Neutrophil (primary cell): ENCODE results near the gene SCGN.

Source experiments
- H3K27ac ChIP-seq: fragments of 200-600 bp; sonication (generic); 2 replicates; pipeline ENCODE4 v1.5.1; 2016; ENCODE audit warnings: mild to moderate bottlenecking, moderate library complexity
- H3K27me3 ChIP-seq: fragments of 200-600 bp; sonication (generic); 2 replicates; pipeline ENCODE4 v1.6.0; 2016; ENCODE audit warnings: mild to moderate bottlenecking
- H3K36me3 ChIP-seq: fragments of 200-600 bp; sonication (generic); 2 replicates; pipeline ENCODE4 v1.5.1; 2017
- H3K4me1 ChIP-seq, 2 experiments: fragments of 200-600 bp in 1 of 2; sonication (generic) in 1 of 2; 1 replicate in 1 of 2; 2 replicates in 1 of 2; pipeline versions ENCODE4 v1.5.1 to v1.6.1; 2013 to 2016; ENCODE audit warnings: low read depth in 1 of 2, low read length in 1 of 2, mild to moderate bottlenecking in 1 of 2, moderate library complexity in 1 of 2; ENCODE audit not compliant: control insufficient read depth in 1 of 2, insufficient read depth in 1 of 2
- H3K4me3 ChIP-seq, 2 experiments: fragments of 200-600 bp in 1 of 2; sonication (generic) in 1 of 2; 1 replicate in 1 of 2; 2 replicates in 1 of 2; pipeline ENCODE4 v1.5.1; 2013 to 2016; ENCODE audit warnings: low read depth in 1 of 2, low read length in 1 of 2, mild to moderate bottlenecking in 1 of 2, moderate library complexity in 1 of 2
- H3K9me3 ChIP-seq: fragments of 200-600 bp; sonication (generic); 2 replicates; pipeline ENCODE4 v1.5.1; 2016
- TF ChIP-seq, protein P1 (sequence below): fragments of 200-600 bp; sonication (generic); IDR thresholded peaks from 2 replicates; pipeline ENCODE4 v1.5.1; 2016; ENCODE audit warnings: antibody characterized with exemption

SCGN gene

DNA sequence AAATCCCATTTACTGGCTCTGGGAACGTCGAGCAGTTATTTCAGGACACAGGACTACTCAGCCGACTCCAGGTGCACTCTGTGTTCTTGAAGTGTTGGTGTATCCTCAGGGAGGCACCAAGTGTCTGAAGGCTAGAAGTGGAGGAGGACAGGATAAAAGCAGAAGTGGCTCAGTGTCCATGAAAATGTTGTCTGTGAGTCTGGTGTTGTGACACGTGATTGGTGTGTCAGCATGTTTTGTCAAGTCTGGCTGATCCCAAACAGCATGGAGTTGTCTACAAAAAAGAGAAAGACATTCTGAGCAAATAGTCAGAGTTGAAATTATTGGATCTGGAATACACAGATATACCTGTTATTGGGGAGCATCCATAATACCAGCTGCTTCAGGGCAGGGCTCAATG, 30.3 kb downstream of the SCGN start:
- H3K36me3 ChIP-seq: no peaks in the 10 kb centered on the region
- no peak overlapping the region for H3K4me3 ChIP-seq
- H3K27me3 ChIP-seq: no peaks in the 10 kb centered on the region
- no peaks in the 10 kb centered on the region for H3K4me1 ChIP-seq
- TF ChIP-seq, protein P1, sequence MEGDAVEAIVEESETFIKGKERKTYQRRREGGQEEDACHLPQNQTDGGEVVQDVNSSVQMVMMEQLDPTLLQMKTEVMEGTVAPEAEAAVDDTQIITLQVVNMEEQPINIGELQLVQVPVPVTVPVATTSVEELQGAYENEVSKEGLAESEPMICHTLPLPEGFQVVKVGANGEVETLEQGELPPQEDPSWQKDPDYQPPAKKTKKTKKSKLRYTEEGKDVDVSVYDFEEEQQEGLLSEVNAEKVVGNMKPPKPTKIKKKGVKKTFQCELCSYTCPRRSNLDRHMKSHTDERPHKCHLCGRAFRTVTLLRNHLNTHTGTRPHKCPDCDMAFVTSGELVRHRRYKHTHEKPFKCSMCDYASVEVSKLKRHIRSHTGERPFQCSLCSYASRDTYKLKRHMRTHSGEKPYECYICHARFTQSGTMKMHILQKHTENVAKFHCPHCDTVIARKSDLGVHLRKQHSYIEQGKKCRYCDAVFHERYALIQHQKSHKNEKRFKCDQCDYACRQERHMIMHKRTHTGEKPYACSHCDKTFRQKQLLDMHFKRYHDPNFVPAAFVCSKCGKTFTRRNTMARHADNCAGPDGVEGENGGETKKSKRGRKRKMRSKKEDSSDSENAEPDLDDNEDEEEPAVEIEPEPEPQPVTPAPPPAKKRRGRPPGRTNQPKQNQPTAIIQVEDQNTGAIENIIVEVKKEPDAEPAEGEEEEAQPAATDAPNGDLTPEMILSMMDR: no peak
- no peak overlapping the region for H3K27ac ChIP-seq
- H3K9me3 ChIP-seq: no peaks in the 10 kb centered on the region

DNA sequence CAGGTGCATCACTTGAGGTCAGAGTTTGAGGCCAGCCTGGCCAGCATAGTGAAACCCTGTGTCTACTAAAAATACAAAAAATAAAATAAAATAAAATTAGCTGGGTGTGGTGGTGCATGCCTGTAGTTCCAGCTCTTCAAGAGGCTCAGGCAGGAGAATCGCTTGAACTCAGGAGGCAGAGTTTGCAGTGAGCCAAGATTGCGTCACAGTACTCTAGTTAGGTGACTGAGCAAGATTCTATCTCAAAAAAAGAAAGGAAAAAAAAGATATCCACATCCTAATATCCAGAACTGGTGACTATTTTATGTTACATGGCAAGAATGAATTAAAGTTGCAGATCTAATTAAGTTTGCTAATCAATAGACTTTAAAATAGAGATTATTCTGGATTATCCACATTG, 32.5 kb downstream of the SCGN start:
- Histone ChIP-seq H3K36me3 (no peaks in the 10 kb centered on the region), H3K27ac (no peak overlapping the region), H3K4me1 (no peaks in the 10 kb centered on the region), H3K9me3 (no peaks in the 10 kb centered on the region), H3K27me3 (no peaks in the 10 kb centered on the region), H3K4me3 (no peak overlapping the region)
- TF ChIP-seq, protein P1: no peak

DNA sequence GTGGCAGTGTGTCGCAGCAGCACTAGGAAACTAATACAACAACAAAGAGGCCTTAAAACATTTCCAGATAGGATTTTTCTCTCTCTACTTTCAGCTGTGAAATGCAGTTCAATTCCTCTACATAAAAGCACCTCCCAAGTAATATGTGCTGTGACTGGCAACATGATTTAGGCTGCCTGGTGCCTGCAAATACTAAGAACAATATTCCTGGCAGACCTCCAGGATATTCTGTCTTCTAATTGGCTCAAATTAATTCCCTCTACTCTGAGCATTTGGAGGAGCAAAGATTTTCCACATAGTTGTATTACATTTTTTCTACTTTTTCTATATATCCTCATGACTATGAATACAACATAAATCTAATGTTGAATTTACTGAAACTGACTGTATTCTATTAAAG, 33.2 kb downstream of the SCGN start:
- Histone ChIP-seq H3K27me3 (no peaks in the 10 kb centered on the region), H3K9me3 (no peaks in the 10 kb centered on the region), H3K4me3 (no peak overlapping the region), H3K4me1 (no peaks in the 10 kb centered on the region), H3K36me3 (no peaks in the 10 kb centered on the region), H3K27ac (no peak overlapping the region)
- TF ChIP-seq, protein P1: no peak

DNA sequence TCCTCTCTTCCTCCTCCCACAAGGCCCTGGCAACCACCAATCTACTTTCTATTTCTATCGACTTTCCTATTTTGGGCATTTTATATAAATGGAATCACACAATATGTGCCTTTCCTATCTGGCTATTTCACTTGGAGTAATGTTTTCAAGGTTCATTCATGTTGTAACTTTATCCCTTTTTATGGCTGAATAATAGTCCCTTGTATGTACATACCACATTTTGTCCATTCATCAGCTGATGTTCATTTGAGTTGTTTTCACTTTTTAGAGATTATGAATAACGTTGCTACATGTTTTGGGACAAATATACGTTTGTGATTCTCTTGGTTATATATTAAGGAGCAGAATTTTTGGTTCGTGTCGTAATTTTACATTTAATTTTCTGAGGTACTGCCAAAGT, 33.9 kb downstream of the SCGN start:
- Histone ChIP-seq H3K27me3 (no peaks in the 10 kb centered on the region), H3K36me3 (no peaks in the 10 kb centered on the region), H3K9me3 (no peaks in the 10 kb centered on the region), H3K4me1 (no peaks in the 10 kb centered on the region), H3K4me3 (no peak overlapping the region), H3K27ac (no peak overlapping the region)
- TF ChIP-seq, protein P1: no peak

DNA sequence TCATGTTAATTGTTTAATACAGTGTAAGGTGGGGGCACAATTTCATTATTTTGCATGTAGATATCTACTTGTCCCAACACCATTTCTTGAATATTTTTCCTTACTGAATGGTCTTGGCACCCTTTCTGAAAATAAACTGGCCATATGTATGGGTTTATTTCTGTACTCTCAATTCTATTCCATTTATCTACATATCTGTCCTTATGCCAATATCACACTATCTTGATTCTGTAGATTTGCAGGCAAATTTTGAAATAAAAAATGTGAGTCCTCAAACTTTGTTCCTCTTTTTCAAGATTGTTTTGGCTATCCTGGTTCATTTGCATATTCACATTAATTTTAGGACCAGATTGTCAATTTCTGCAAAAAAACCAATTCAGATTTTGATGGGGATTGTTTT, 34.8 kb downstream of the SCGN start:
- Histone ChIP-seq H3K36me3 (no peaks in the 10 kb centered on the region), H3K9me3 (no peaks in the 10 kb centered on the region), H3K4me1 (no peaks in the 10 kb centered on the region), H3K27ac (no peak overlapping the region), H3K27me3 (no peaks in the 10 kb centered on the region), H3K4me3 (no peak overlapping the region)
- TF ChIP-seq, protein P1: no peak

DNA sequence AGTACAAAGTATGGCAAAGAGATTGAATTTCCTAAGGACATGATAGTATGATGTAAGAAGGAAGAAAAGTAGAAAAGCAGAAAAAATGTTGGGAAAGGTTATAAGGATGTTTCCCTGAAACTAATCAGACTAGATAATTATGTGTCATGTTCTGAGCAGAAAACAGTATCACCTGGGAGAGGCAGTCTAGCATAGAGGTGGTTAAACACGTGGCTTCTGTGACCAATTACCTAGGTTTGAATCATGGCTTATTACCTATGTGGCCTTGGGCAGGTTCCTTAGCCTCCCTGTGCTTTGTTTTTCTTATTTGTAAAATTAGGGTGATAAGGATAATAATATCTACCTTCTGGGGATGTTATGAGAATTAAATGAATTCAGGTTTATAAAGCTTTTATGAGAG, 38.0 kb downstream of the SCGN start:
- H3K4me3 ChIP-seq: no peak overlapping the region
- H3K27ac ChIP-seq: no peak overlapping the region
- H3K36me3 ChIP-seq: no peaks in the 10 kb centered on the region
- TF ChIP-seq, protein P1: no peak
- H3K4me1 ChIP-seq: no peaks in the 10 kb centered on the region
- peaks cover 4% of the 10 kb centered on the region for H3K27me3 ChIP-seq
- no peaks in the 10 kb centered on the region for H3K9me3 ChIP-seq
